Measurements from ENCODE around the gene USP4. TPM values are rescaled to one million over a fixed set of nuclear protein-coding genes. Genes with fewer than 3 reads are reported as not detected.

Gene USP4
- total RNA-seq, 4 donors from 2014 or later, result 29.9 to 34.2 (median 31.5) TPM

GRCh38 chr3:49386056-49386756, 46.4 kb upstream of the USP4 start:
- intact Hi-C loops (cut with DNase I; ENCODE audit: low total_unique reads), result no loop called here
- no peak for DNase-seq (ENCODE audit: low spot score in 2 of 2)
- WGBS, 2 donors, result 80 to 83% methylated on average over 11 of the region's 11 CpGs
- TF ChIP-seq POLR2A (IDR thresholded peaks at IDR 0.05), result no peak
- TF ChIP-seq CTCF (IDR thresholded peaks at IDR 0.05), result no peak
- no peak overlapping the region for H3K4me3 ChIP-seq (ENCODE audit: low read depth, poor library complexity, severe bottlenecking)

- TF ChIP-seq CTCF (IDR thresholded peaks at IDR 0.05) (no peak), POLR2A (IDR thresholded peaks at IDR 0.05) (no peak)
- H3K4me3 ChIP-seq (ENCODE audit: low read depth, poor library complexity, severe bottlenecking), result no peak overlapping the region
- 83 to 96% methylated on average over 1 of the region's 1 CpG for WGBS, 2 donors
- DNase-seq (ENCODE audit: low spot score in 2 of 2), result no peak
- intact Hi-C loops (cut with DNase I; ENCODE audit: low total_unique reads), result no loop called here
Observed at GRCh38 chr3:49385617-49386016, 45.8 kb upstream of the USP4 start.

GRCh38 chr3:49383387-49383786, 43.5 kb upstream of the USP4 start:
- 64 to 69% methylated on average over 5 of the region's 5 CpGs for WGBS, 2 donors
- no peak for DNase-seq (ENCODE audit: low spot score in 2 of 2)
- no peak for TF ChIP-seq CTCF (IDR thresholded peaks at IDR 0.05)
- TF ChIP-seq POLR2A (IDR thresholded peaks at IDR 0.05), result no peak
- no peak overlapping the region for H3K4me3 ChIP-seq (ENCODE audit: low read depth, poor library complexity, severe bottlenecking)
- intact Hi-C loops (cut with DNase I; ENCODE audit: low total_unique reads), result no loop called here

GRCh38 chr3:49378249-49378895, 38.5 kb upstream of the USP4 start:
- no peak for TF ChIP-seq POLR2A (IDR thresholded peaks at IDR 0.05)
- no peak for TF ChIP-seq CTCF (IDR thresholded peaks at IDR 0.05)
- H3K4me3 ChIP-seq (ENCODE audit: low read depth, poor library complexity, severe bottlenecking), result no peak overlapping the region
- intact Hi-C loops (cut with DNase I; ENCODE audit: low total_unique reads), result no loop called here
- 40% methylated on average over 11 of the region's 11 CpGs for WGBS, 2 donors
- DNase-seq (ENCODE audit: low spot score in 2 of 2), result peak; percentile 54 to 88

- 71 to 88% methylated on average over 1 of the region's 1 CpG for WGBS, 2 donors
- DNase-seq (ENCODE audit: low spot score in 2 of 2), result no peak
- TF ChIP-seq CTCF (IDR thresholded peaks at IDR 0.05) (no peak), POLR2A (IDR thresholded peaks at IDR 0.05) (no peak)
- no peak overlapping the region for H3K4me3 ChIP-seq (ENCODE audit: low read depth, poor library complexity, severe bottlenecking)
- intact Hi-C loops (cut with DNase I; ENCODE audit: low total_unique reads), result no loop called here
Observed at GRCh38 chr3:49377483-49377882, 37.6 kb upstream of the USP4 start.

All from lower leg skin (tissue), 4 donors.